DMS53 treated with DMSO at 0.1 percent for 48 hours (cell line): ENCODE measurements around the gene GALNT17.

Experiments
- DNase-seq: peaks from one replicate; lab custom pipeline; 2025; ENCODE audit not compliant: unreplicated experiment; lab: John Stamatoyannopoulos, UW

GALNT17 gene

GRCh38 chr7:71385330-71385729 is 253.4 kb downstream of the GALNT17 start:
- DNase-seq = no peak

GRCh38 chr7:71386152-71386785 is 254.3 kb downstream of the GALNT17 start:
- DNase-seq = no peak

GRCh38 chr7:71388181-71388580 is 256.2 kb downstream of the GALNT17 start:
- no peak for DNase-seq

GRCh38 chr7:71389976-71390375 is 258.0 kb downstream of the GALNT17 start:
- no peak for DNase-seq

DNA sequence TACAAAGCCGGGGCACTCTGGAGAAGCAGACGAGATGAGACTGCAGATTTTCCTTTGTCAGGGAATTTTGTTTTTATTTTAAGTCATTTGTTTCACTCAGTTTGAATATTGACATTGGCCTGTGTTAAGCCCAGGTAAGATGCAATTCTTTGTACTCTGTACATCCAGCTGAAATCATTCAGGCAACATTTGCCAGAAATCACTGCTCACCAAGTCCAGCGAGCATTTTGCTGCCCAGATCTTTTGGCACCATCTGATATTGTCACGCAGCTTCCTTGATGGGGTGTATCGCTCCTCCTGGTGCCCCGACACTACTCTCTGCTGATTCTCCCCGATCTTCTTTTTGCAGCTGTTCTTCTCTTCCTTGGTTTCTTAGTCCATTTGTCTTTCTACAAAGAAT is 261.7 kb downstream of the GALNT17 start:
- no peak for DNase-seq

DNA sequence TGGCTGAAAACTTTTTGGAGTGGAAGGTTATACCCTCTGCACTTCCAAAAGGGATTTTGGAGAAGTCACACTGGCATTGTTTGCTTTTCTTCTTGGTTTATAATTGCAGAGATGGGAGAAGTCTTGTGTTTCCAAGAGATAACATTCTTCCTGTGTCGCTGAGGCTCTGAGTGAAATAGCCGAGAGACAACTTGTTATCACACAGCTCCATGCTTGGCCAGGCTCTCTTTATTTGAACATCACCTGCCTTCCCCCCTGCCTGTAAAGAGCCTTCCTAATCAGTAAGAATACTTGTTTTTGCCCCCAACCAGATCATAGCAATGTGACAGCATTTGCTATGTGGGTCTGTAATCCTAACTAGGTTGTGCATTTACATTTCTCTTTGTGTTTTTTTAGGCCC is 270.7 kb downstream of the GALNT17 start:
- no peak for DNase-seq

DNA sequence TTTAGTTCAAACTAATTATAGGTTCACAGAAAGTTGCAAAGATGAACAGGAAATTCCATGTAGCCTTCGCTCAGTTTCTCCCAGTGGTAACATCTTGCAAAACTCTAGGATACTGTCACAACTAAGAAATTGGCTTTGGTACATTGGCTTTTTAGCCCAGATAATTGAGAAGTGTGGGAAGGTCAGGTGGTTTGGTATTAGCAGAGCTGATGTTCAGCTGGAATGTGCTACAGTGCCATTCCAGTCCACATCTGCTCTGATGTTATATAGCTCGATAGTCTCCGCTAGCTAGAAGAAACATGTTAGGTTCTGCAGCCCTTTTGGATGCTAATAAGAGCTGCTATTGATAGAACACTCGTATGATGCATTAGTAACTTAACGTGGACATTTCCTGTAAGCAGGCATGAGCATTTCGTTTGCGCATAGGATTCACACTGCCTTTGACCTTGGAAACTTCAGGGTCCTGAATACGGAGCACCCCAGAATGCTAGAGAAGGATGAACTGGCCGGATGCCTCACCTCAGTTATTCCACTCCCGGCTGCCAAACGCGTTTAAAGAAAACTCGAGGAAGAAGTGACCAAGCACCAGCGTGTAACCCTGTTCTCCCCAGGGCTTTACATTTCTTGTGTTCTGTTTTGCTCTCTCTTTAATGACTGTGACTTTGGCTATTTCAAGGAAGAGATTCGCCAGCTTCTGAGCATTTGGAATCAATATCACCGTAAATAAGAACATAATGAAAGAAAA is 271.4 kb downstream of the GALNT17 start:
- no peak for DNase-seq

DNA sequence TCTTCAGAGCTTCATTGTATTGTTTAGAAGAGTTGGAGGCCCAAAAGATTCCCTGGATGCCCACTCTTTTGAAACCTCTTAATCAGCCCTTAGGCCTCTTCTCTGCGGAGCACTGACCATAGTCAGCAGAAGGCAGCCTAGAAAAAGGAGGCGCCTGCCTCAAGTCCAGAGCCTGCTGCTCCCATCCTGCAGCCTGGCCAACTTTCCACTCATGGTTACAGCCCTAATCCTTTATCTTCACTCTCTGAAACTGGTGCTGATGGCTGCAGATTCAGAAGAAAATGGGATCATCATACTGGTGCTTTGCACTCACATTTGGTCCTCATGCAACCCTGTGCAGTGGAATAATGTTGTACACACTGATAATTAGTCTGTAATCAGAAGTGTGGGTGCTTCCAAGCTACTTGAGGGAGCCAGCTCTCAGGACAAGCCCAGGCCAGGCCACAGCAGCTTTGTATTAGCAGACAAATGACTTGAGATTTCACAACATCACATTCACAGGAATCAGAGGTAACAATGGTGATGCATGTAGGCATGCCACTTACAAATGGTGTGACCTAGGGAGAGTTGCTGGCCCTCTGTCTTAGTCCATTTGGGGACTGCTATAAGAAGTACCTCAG is 272.9 kb downstream of the GALNT17 start:
- DNase-seq = no peak

DNA sequence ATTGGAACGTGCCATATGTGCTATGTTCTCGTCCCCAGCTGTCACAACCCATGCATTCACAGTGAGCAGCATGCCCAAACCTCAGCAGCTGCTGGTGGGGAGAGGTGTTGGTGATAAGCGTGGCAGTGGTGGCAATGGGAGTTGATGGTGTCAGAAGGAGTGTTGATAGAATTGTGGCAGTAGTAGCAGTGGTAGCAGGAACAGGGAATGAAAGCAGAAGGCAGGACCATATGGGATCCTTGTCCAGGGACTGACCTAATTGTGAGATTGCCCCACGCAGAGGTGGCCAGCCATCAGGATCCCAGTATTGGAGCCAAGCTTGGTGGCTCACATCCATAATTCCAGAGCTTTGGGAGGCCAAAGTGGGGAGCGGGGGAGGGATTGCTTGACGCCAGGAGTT is 276.3 kb downstream of the GALNT17 start:
- DNase-seq = no peak

DNA sequence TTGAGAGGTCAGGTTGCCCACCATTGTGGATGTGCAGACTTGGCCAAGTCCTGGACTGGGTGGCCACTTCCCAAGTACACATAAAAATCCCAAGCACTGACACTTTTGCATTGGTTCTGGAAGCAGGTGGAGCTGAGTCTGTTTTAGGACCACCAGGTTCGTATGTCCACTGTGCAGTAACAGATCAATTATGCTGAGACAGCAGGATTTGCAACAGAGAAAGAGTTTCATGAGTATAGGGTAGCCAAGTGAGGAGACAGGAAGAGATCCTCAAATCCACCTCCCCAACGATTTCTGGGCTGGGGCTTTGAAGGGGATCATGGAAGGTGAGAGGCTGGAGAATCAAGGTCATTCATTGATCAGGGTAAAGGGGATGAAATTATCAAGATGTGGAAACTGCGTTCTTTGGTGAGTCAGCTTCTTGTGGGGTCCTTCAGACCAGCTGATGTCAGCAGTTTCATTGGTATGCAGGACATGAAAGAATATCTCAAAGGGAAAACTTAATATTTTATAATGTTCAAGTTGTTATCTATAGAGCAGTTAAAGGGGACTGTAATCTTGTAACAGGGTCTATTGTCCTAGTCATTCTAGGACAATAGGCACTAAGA is 277.7 kb downstream of the GALNT17 start:
- no peak for DNase-seq

DNA sequence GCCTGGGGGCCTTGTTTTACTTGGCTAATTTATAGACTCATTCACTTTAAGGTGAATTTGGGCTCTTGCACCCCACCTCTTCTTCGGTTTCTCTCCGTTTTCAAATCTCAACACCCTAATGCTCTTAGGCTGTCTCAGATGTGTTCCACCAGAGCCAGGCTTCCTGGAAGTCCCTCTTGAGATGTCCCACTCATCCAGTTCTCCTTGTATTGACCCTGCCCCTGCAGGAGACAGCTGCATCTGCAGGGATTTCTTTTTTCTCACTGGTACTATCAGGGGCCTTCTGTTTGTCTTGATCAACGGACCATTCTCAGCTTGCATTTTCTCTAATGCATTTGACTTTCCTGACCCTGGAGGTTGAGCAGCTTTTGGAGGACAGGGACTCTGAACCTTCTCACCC is 279.5 kb downstream of the GALNT17 start:
- no peak for DNase-seq

- no peak for DNase-seq
Measured at GRCh38 chr7:71414490-71414889, 282.5 kb downstream of the GALNT17 start.

GRCh38 chr7:71419546-71420337 is 287.8 kb downstream of the GALNT17 start:
- DNase-seq = no peak

GRCh38 chr7:71422104-71422503 is 290.2 kb downstream of the GALNT17 start:
- no peak for DNase-seq

DNA sequence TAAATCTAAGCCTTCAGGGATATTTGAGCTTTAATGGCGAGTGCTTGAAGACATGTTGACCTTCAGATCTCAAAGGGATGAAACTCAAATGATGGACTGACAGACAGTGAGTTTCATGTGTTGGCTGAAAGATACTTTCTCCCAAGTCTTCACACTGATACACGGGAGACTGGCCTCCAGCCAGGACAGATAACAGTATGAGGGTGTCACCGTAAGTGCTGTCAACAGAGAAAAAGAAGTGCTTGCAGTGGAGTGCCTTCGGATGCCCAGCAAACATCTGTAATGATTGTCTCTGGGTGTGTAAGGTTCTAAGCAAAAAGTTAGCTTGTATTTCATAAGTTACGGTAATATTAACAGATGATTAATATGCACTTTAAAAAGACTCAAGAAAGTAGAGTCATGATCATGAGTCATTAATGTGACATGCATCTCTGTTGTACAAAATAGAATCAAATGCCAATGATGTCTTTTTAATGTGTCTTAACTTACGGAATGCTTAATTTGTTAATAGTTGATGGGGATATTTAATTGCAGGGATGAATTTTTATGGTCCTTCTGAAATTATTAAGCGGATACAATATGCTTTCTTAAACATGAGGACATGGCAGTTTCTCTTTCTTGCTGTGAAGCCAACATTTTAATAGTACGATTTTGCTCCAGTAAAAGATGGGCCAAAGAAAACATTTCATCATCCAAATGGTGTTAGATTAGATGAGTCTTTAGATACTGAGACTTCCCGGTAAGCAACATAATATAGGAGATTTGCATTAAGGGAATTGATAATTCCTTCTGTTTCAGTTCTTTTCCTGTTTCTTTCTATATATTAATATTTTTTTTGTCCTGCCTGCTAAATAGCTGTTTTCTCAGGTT is 292.5 kb downstream of the GALNT17 start:
- DNase-seq = no peak

GRCh38 chr7:71429083-71429482 is 297.1 kb downstream of the GALNT17 start:
- no peak for DNase-seq

DNA sequence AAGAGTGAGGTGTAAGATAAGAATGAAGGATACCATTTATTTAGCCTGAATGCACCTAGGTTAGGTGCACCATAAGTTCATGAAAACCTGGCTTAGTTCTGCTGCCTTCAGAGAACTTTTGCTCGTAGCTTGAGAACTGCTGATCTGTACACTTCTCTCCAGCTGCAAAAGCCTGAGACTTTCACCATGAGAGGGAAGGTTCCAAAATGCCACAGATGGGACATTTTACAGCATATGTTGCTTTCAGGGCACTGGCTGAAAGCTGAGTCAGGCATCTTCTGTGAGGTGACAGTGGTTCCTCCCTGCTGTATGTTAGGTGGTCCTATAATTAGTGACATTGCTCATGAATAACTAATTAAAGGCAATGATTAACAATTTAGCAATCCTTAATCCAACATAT is 298.3 kb downstream of the GALNT17 start:
- DNase-seq = no peak

DNA sequence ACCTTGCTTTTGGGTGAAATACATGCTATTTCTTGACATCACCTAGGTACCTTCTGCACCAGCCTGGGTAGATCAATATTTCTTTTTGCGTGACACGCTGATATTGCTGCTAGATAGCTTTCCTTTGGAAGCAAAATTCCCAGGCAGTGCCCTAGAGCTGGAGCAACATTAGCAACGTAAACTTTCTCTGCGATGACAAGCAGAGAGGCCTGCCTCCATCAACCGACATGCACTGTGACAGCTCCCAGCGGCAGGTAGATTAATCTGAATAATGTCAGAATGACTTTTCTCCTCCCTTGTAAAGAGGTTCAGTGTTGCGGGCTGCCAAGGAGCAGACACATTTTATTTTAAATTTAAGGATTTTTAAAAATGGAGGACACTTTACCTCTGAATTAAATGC is 307.4 kb downstream of the GALNT17 start:
- no peak for DNase-seq

- no peak for DNase-seq
Measured at GRCh38 chr7:71442492-71443190, 310.7 kb downstream of the GALNT17 start.

- DNase-seq = no peak
Measured at GRCh38 chr7:71443191-71443530, 311.2 kb downstream of the GALNT17 start.
